ENCODE measurements around the gene CENPW.

GRCh38 chr6:126344181-126344580 lies 4.3 kb downstream of the CENPW start:
- TF ChIP-seq CTCF (IDR thresholded peaks at IDR 0.05; ENCODE audit: poor library complexity) = no peak
- no peak for TF ChIP-seq EZH2phosphoT487 (IDR thresholded peaks at IDR 0.05; ENCODE audit: low read depth, severe bottlenecking, unreplicated experiment)

All from hepatocyte (in vitro differentiated cells).